ENCODE data around the gene CRYBG3.

Gene CRYBG3

GRCh38 chr3:97970156-97970555 lies 148.3 kb downstream of the CRYBG3 start:
- H3K27ac ChIP-seq: no peak overlapping the region
- H3K9ac ChIP-seq (ENCODE audit: insufficient read length): no peak overlapping the region
- no peak overlapping the region for H3K4me3 ChIP-seq
- DNase-seq (ENCODE audit: low read depth, low spot score): no peak
- H3K9me3 ChIP-seq (ENCODE audit: low read depth, low read length): no peaks in the 10 kb centered on the region
- no peak for TF ChIP-seq EZH2 (IDR thresholded peaks at IDR 0.05)
- no peak for TF ChIP-seq POLR2AphosphoS5 (IDR thresholded peaks at IDR 0.05; ENCODE audit: borderline replicate concordance, low read depth, low read length)
- TF ChIP-seq FOXP2 (optimal IDR thresholded peaks at IDR 0.05; ENCODE audit: control extremely low read depth, extremely low read length, insufficient read depth): no peak
- peaks cover 10% of the 10 kb centered on the region; the same call in 1 of the 2 replicates for H3K36me3 ChIP-seq (ENCODE audit: insufficient read depth, low read length)

GRCh38 chr3:97970956-97971620 lies 149.3 kb downstream of the CRYBG3 start:
- TF ChIP-seq FOXP2 (optimal IDR thresholded peaks at IDR 0.05; ENCODE audit: control extremely low read depth, extremely low read length, insufficient read depth) (no peak), POLR2AphosphoS5 (IDR thresholded peaks at IDR 0.05; ENCODE audit: borderline replicate concordance, low read depth, low read length) (no peak), EZH2 (IDR thresholded peaks at IDR 0.05) (no peak)
- Histone ChIP-seq H3K36me3 (ENCODE audit: insufficient read depth, low read length) (peaks cover 5% of the 10 kb centered on the region; the same call in 1 of the 2 replicates), H3K9me3 (ENCODE audit: low read depth, low read length) (no peaks in the 10 kb centered on the region), H3K4me3 (peak overlapping the region; percentile 76), H3K9ac (ENCODE audit: insufficient read length) (peak overlapping the region; percentile 45), H3K27ac (no peak overlapping the region)
- no peak for DNase-seq (ENCODE audit: low read depth, low spot score)

DNA sequence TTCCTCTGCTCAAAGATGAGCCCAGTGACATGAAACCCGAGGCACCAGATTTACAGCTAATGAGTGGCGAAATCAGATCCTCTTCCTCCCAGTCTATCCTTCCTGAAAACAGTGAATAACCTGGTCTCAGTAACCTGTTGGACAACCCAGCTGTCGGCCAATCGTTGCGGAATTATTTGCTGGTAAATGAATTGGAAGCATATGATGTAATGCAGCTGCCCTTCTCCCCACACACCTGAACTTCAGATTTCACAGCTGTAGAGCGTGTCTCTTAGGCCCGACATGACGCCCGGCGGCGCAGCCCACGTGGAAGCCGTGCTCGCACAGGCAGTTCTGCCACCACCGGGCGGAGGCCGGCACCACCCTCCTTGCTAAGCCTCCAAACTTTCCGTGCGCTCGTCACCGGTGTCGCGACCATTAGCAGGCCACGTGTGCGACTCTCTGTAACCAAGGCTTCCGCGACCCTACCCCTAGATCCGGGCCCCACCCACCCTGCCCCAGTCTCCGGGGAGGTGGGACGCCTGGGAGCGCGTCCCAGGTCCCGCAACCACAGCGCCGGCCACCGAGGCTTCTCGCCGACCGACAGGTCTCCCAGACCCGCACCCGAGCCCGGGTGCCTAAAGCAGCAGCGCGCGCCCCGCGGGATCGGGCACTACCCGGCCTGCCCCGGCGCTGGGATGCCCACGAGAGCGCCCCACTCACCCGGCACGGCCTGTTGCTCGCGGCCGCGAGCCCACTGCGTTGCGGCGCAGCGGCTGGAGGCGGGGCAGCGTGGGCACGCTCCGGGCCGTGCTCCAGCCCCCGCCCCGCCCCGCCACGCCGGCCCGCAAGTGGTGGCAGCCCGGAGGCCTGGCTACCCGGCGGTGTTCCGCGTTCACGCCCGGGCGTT lies 150.1 kb downstream of the CRYBG3 start, which contains the start of gene RIOX2:
TSS of gene RIOX2 (minus strand) at position 753 of the 889 bp plus-strand sequence. CDS start 4,838 bp downstream, outside the sequence.
- Histone ChIP-seq H3K9ac (ENCODE audit: insufficient read length) (peak within 1 kb of the TSS; percentile 51), H3K27ac (no peak within 1 kb of the TSS), H3K9me3 (ENCODE audit: low read depth, low read length) (no peaks in the 10 kb centered on the region), H3K4me3 (peak within 1 kb of the TSS; percentile 76), H3K36me3 (ENCODE audit: insufficient read depth, low read length) (no peaks in the 10 kb centered on the region)
- DNase-seq (ENCODE audit: low read depth, low spot score): no peak
- TF ChIP-seq FOXP2 (optimal IDR thresholded peaks at IDR 0.05; ENCODE audit: control extremely low read depth, extremely low read length, insufficient read depth): no peak
- TF ChIP-seq EZH2 (IDR thresholded peaks at IDR 0.05): no peak
- TF ChIP-seq POLR2AphosphoS5 (IDR thresholded peaks at IDR 0.05; ENCODE audit: borderline replicate concordance, low read depth, low read length): peak; percentile 77

DNA sequence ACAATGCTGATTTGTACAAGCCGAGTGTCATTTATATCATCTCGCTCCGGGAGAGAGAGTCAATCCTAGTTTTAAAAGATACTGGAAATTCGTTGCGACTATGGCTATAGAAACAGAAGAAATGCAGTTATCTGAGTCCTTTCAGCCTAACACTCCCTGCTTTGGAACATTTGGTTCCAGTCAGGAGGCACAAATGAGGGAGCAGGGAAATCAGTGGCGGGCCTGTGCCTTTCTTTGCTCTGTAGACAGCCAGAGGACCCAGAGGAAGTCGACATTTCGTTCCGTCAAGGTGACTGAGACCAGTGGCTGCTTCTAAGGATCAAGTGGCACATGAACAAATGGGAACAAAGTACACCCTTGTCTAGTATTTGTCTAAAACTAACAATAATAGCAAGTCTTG lies 151.2 kb downstream of the CRYBG3 start:
- TF ChIP-seq FOXP2 (optimal IDR thresholded peaks at IDR 0.05; ENCODE audit: control extremely low read depth, extremely low read length, insufficient read depth) (no peak), EZH2 (IDR thresholded peaks at IDR 0.05) (no peak), POLR2AphosphoS5 (IDR thresholded peaks at IDR 0.05; ENCODE audit: borderline replicate concordance, low read depth, low read length) (no peak)
- H3K36me3 ChIP-seq (ENCODE audit: insufficient read depth, low read length): no peaks in the 10 kb centered on the region
- no peak overlapping the region for H3K9ac ChIP-seq (ENCODE audit: insufficient read length)
- H3K4me3 ChIP-seq: peak overlapping the region; percentile 76
- H3K27ac ChIP-seq: no peak overlapping the region
- H3K9me3 ChIP-seq (ENCODE audit: low read depth, low read length): no peaks in the 10 kb centered on the region
- no peak for DNase-seq (ENCODE audit: low read depth, low spot score)

- Histone ChIP-seq H3K9me3 (ENCODE audit: low read depth, low read length) (no peaks in the 10 kb centered on the region), H3K36me3 (ENCODE audit: insufficient read depth, low read length) (no peaks in the 10 kb centered on the region), H3K4me3 (no peak overlapping the region), H3K27ac (no peak overlapping the region), H3K9ac (ENCODE audit: insufficient read length) (no peak overlapping the region)
- TF ChIP-seq POLR2AphosphoS5 (IDR thresholded peaks at IDR 0.05; ENCODE audit: borderline replicate concordance, low read depth, low read length) (no peak), EZH2 (IDR thresholded peaks at IDR 0.05) (no peak), FOXP2 (optimal IDR thresholded peaks at IDR 0.05; ENCODE audit: control extremely low read depth, extremely low read length, insufficient read depth) (no peak)
- no peak for DNase-seq (ENCODE audit: low read depth, low spot score)
Observed at GRCh38 chr3:97974996-97975395, 153.2 kb downstream of the CRYBG3 start.

GRCh38 chr3:97975466-97975865 lies 153.7 kb downstream of the CRYBG3 start:
- DNase-seq (ENCODE audit: low read depth, low spot score): no peak
- no peak overlapping the region for H3K4me3 ChIP-seq
- no peak overlapping the region for H3K27ac ChIP-seq
- TF ChIP-seq EZH2 (IDR thresholded peaks at IDR 0.05) (no peak), POLR2AphosphoS5 (IDR thresholded peaks at IDR 0.05; ENCODE audit: borderline replicate concordance, low read depth, low read length) (no peak), FOXP2 (optimal IDR thresholded peaks at IDR 0.05; ENCODE audit: control extremely low read depth, extremely low read length, insufficient read depth) (no peak)
- H3K9ac ChIP-seq (ENCODE audit: insufficient read length): no peak overlapping the region
- H3K9me3 ChIP-seq (ENCODE audit: low read depth, low read length): no peaks in the 10 kb centered on the region
- no peaks in the 10 kb centered on the region for H3K36me3 ChIP-seq (ENCODE audit: insufficient read depth, low read length)

- H3K9me3 ChIP-seq (ENCODE audit: low read depth, low read length): no peaks in the 10 kb centered on the region
- H3K9ac ChIP-seq (ENCODE audit: insufficient read length): no peak overlapping the region
- no peak for DNase-seq (ENCODE audit: low read depth, low spot score)
- H3K27ac ChIP-seq: no peak overlapping the region
- TF ChIP-seq FOXP2 (optimal IDR thresholded peaks at IDR 0.05; ENCODE audit: control extremely low read depth, extremely low read length, insufficient read depth) (no peak), EZH2 (IDR thresholded peaks at IDR 0.05) (no peak), POLR2AphosphoS5 (IDR thresholded peaks at IDR 0.05; ENCODE audit: borderline replicate concordance, low read depth, low read length) (no peak)
- no peak overlapping the region for H3K4me3 ChIP-seq
- no peaks in the 10 kb centered on the region for H3K36me3 ChIP-seq (ENCODE audit: insufficient read depth, low read length)
Observed at GRCh38 chr3:97979610-97980009, 157.8 kb downstream of the CRYBG3 start.

- Histone ChIP-seq H3K9ac (ENCODE audit: insufficient read length) (no peak overlapping the region), H3K27ac (no peak overlapping the region), H3K4me3 (no peak overlapping the region), H3K36me3 (ENCODE audit: insufficient read depth, low read length) (no peaks in the 10 kb centered on the region), H3K9me3 (ENCODE audit: low read depth, low read length) (no peaks in the 10 kb centered on the region)
- TF ChIP-seq FOXP2 (optimal IDR thresholded peaks at IDR 0.05; ENCODE audit: control extremely low read depth, extremely low read length, insufficient read depth) (no peak), POLR2AphosphoS5 (IDR thresholded peaks at IDR 0.05; ENCODE audit: borderline replicate concordance, low read depth, low read length) (no peak), EZH2 (IDR thresholded peaks at IDR 0.05) (no peak)
- DNase-seq (ENCODE audit: low read depth, low spot score): no peak
Observed at GRCh38 chr3:97981886-97982285, 160.1 kb downstream of the CRYBG3 start.
